ENCODE data around the gene TEN1.

GRCh38 chr17:76040376-76040775, 61.3 kb downstream of the TEN1 start:
- TF ChIP-seq GATA3 (IDR thresholded peaks at IDR 0.05; ENCODE audit: low read depth, low read length), result no peak
- no peak for TF ChIP-seq GATA2 (IDR thresholded peaks at IDR 0.05; ENCODE audit: low read depth, low read length)

All from SH-SY5Y (cell line).